HG02943 (cell line): ENCODE data around the gene HDAC8.

ENCODE experiments used
- ATAC-seq: cut with Tn5 transposase; IDR thresholded peaks from one replicate; pipeline ENCODE4 v1.9.1; 2021; ENCODE audit warnings: mild to moderate bottlenecking, low read depth, moderate library complexity; ENCODE audit not compliant: unreplicated experiment

HDAC8 gene

DNA sequence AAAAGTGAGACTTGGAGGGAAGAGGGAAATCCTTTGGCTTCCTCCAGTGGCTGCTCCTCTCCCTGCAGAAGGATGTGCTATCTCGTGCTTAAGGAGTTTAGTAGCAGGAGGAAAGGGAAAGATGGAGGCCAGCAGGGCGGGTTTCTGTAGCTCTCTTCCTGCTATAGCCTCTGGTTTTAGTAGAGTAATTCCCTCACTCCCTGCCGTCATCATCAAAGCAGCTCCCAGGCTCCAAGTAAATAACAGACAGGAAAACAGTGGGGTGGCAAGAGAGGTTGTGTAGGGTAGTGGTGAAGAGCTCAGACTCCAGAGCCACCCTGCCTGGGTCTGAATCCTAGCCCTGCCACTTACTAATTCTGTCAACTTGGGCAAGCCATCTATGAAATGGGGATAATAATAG lies 185.4 kb downstream of the HDAC8 start:
- no peak for ATAC-seq

- ATAC-seq = no peak
Observed at GRCh38 chrX:72382202-72382595, 190.4 kb downstream of the HDAC8 start.

GRCh38 chrX:72381439-72382201 lies 191.0 kb downstream of the HDAC8 start:
- no peak for ATAC-seq

- ATAC-seq = no peak
Observed at GRCh38 chrX:72376124-72376523, 196.5 kb downstream of the HDAC8 start.

- no peak for ATAC-seq
Observed at GRCh38 chrX:72373136-72373535, 199.5 kb downstream of the HDAC8 start.

GRCh38 chrX:72372735-72373134 lies 199.9 kb downstream of the HDAC8 start:
- ATAC-seq = no peak

DNA sequence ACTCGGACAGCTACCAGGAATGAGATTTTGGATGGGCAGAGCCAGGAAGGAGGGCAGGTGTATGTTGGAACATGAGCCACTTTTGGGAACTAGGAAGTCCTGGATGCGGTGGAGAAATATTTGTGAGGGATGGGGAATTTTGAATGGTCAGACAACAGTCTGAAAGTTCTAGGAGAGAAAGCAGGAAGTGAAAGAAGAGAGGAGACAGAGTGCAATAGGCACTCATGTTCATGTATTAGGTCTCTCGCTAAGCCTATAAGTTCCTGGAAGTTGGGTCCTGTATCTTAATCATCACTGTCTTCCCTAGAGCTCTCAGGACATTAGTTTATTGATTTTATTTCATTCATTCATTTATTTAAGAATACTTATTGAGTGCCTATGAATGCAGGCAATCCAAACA lies 201.2 kb downstream of the HDAC8 start:
- ATAC-seq = no peak

DNA sequence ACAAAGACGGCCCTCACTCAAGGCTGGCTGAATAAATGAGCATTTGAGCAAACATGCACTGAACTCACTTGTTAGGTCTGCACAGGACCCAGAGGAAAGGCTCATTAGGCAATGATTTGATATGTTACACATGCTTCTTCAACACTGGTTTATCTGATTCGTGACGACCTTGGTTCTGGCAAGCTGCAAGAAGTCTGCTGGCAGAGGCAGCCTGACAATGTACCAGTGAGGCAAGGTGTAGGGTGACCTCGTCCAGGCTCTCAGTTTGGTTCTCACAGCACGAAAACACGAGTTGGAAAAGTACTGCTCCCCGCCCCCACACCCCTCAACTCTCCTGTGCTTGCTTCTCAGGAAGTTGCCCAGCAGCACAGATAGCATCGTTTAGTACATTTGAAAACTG lies 203.8 kb downstream of the HDAC8 start:
- no peak for ATAC-seq

DNA sequence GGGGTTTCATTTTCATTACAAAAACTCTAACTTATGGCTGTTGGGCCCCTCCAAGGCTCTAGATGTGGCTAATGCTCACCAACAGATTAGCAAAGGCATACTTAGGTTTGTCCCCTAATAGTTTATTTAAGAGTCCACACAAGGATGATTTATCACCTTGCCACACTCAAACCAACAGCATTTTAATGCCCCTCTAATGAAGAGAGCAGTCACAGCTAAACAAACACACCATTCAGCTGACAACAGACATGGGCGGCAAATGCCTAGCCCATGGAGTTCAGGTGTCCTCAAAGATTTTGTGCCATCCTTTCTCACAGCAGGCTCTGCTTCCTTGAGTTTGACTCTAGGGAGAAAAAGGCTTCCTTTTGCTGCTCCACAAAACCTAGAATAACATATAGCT lies 205.1 kb downstream of the HDAC8 start:
- no peak for ATAC-seq

DNA sequence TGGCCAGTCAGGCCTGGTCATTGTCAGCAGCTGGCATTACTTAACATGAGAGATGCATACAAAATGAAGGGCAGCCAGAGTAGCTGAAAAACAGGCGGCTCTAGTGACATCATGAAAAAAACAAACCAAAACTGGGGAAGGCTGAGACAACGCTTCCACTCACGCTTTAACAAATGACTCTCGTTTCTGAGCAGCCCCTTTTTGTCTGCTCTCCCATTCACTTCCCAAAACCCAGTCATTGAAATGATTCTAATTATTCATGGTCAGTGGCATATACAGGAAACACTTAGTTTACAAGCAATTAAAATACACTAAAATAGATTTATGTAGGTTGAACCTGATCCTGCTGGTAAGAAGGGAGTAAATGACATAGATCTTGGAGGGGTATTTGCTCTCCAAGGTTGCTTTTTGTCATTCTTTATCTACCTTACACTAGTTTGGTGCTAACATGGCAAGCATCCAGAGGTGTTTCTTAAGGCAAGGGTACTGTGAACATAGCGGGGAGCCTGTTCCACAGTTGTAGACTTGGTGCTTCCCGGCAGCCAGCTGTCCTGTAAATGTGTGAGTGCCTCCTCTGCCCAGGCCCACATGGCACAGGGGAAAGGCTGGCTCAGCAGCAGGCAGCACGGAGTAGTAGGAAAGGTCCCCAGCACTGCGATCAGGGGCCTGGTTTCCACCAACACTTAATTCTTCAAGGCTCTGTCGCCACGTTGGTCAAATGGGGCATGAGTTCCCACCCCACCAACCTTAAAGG lies 205.8 kb downstream of the HDAC8 start:
- ATAC-seq = no peak

GRCh38 chrX:72366178-72366577 lies 206.5 kb downstream of the HDAC8 start:
- no peak for ATAC-seq

GRCh38 chrX:72365126-72365525 lies 207.5 kb downstream of the HDAC8 start:
- no peak for ATAC-seq

GRCh38 chrX:72360326-72360725 lies 212.3 kb downstream of the HDAC8 start:
- ATAC-seq = no peak

- no peak for ATAC-seq
Observed at GRCh38 chrX:72358313-72358712, 214.3 kb downstream of the HDAC8 start.

- ATAC-seq = no peak
Observed at GRCh38 chrX:72352786-72353185, 219.9 kb downstream of the HDAC8 start.

DNA sequence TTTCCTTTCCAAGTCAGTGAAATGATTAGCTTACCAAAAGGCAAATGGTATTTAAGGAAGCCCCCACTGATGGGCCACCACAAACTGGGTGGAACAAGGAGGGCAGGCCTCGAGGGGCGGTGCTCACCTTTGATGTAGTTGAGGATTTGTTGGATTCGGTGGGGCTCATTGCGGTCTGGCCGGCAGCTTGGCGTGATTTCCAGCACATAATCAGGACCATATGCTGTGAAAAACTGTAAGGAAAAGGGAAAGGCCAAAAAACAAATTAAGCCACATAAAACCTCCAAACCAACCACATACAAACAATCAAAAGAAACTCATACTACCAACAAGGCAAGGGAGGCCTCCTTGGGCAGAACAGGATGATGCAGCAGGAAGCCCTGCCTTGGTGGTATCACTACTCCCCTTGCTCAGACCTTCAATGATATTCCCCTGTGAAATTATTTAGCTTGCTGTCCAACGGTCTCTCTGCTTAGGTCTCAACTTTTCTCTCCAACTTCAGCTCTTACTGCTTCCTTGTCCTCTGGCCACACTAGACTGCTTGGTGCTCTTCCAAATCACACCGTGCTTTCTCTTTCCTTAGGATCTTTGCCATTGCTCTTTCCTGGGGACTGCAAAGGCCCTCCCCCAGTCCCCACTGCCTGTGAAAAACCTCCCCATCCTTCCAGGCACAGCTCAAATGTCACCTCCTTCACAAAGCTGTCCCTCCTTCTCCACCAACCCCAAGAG lies 220.9 kb downstream of the HDAC8 start:
- no peak for ATAC-seq

DNA sequence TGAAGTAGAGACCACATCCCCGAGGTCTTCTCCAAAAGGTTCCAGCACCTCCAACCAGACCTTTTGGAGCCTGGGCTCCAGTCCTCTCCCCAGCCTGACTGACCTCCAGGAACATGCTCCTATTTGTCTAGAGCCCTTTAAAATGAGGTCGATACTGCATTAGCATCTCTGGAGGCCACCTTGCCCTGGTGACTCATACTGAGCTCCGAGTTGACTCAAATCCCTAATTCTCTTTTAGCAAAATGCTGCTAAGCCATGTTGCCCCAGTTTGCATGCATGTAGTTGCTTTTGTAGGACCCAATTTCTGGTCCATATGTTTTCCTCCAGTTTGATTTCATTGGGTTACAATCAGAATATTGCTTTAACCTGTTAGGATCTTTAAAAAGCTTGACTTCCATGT lies 223.5 kb downstream of the HDAC8 start:
- peak; percentile 74 for ATAC-seq

- ATAC-seq = no peak
Observed at GRCh38 chrX:72348247-72348979, 224.2 kb downstream of the HDAC8 start.

GRCh38 chrX:72347366-72347765 lies 225.3 kb downstream of the HDAC8 start:
- ATAC-seq = no peak

GRCh38 chrX:72346302-72346949 lies 226.2 kb downstream of the HDAC8 start:
- no peak for ATAC-seq
